Thoracic aorta (tissue), 2 donors: ENCODE data around the gene KRTAP21-3. TPM values are rescaled to one million over a fixed set of nuclear protein-coding genes. Genes with fewer than 3 reads are reported as not detected.

Experiments
- ATAC-seq: fragments of 150-250 bp; one replicate; pipeline ENCODE4 v1.8.0; 2017; ENCODE audit warnings: low read depth; ENCODE audit not compliant: insufficient number of reproducible peaks, low FRiP score
- DNase-seq: peaks from one replicate; pipeline ENCODE4 v3.0.0-alpha.2; 2020; ENCODE audit warnings: low spot score
- H3K27ac ChIP-seq, 2 donors: fragments of 200-600 bp; sonication (generic); 1 replicate in 1 of 2; 2 replicates in 1 of 2; pipeline ENCODE4 v1.5.1; 2016; ENCODE audit warnings: mild to moderate bottlenecking in 2 of 2, moderate library complexity in 2 of 2
- H3K27me3 ChIP-seq: fragments of 200-600 bp; sonication (generic); replicated peaks from 2 replicates; pipeline ENCODE4 v1.6.0; 2016; ENCODE audit warnings: mild to moderate bottlenecking; ENCODE audit not compliant: insufficient read depth
- H3K36me3 ChIP-seq: fragments of 200-600 bp; sonication (generic); one replicate; pipeline ENCODE4 v1.5.1; 2016
- H3K4me1 ChIP-seq, 2 donors: fragments of 200-600 bp; sonication (generic); 1 replicate in 1 of 2; 2 replicates in 1 of 2; pipeline versions ENCODE4 v1.5.1 to v1.6.0; 2016; ENCODE audit warnings: low read depth in 2 of 2, mild to moderate bottlenecking in 1 of 2; ENCODE audit not compliant: control insufficient read depth in 1 of 2
- H3K4me3 ChIP-seq: fragments of 200-600 bp; sonication (generic); 2 replicates; pipeline ENCODE4 v1.5.1; 2016; ENCODE audit warnings: mild to moderate bottlenecking
- H3K9me3 ChIP-seq: fragments of 200-600 bp; sonication (generic); 2 replicates; pipeline ENCODE4 v1.5.1; 2016
- total RNA-seq, 2 donors: library from RNA; depleted of rRNA; stranded (reverse); fragments of >200 nt; gene quantifications; one replicate each; pipeline versions ENCODE4 v1.1.0 to v1.2.3, GENCODE V29; 2016
- TF ChIP-seq, protein P1 (sequence below): fragments of 200-600 bp; sonication (generic); IDR thresholded peaks from one replicate; pipeline ENCODE4 v1.5.1; 2019; ENCODE audit warnings: antibody characterized with exemption

Gene KRTAP21-3
- total RNA-seq, 2 donors from 2014 or later: not detected

GRCh38 chr21:30695956-30696355, 22.6 kb downstream of the KRTAP21-3 start:
- Histone ChIP-seq H3K27ac (no peak overlapping the region), H3K4me1 (no peaks in the 10 kb centered on the region), H3K36me3 (no peaks in the 10 kb centered on the region), H3K9me3 (no peaks in the 10 kb centered on the region), H3K4me3 (no peak overlapping the region), H3K27me3 (no peaks in the 10 kb centered on the region)
- ATAC-seq: no peak
- TF ChIP-seq, protein P1, sequence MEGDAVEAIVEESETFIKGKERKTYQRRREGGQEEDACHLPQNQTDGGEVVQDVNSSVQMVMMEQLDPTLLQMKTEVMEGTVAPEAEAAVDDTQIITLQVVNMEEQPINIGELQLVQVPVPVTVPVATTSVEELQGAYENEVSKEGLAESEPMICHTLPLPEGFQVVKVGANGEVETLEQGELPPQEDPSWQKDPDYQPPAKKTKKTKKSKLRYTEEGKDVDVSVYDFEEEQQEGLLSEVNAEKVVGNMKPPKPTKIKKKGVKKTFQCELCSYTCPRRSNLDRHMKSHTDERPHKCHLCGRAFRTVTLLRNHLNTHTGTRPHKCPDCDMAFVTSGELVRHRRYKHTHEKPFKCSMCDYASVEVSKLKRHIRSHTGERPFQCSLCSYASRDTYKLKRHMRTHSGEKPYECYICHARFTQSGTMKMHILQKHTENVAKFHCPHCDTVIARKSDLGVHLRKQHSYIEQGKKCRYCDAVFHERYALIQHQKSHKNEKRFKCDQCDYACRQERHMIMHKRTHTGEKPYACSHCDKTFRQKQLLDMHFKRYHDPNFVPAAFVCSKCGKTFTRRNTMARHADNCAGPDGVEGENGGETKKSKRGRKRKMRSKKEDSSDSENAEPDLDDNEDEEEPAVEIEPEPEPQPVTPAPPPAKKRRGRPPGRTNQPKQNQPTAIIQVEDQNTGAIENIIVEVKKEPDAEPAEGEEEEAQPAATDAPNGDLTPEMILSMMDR: no peak
- DNase-seq: no peak

GRCh38 chr21:30689822-30690221, 28.8 kb downstream of the KRTAP21-3 start:
- H3K9me3 ChIP-seq: no peaks in the 10 kb centered on the region
- DNase-seq (no peak), ATAC-seq (no peak)
- no peaks in the 10 kb centered on the region for H3K27me3 ChIP-seq
- H3K4me3 ChIP-seq: no peak overlapping the region
- TF ChIP-seq, protein P1: no peak
- H3K36me3 ChIP-seq: no peaks in the 10 kb centered on the region
- no peaks in the 10 kb centered on the region for H3K4me1 ChIP-seq
- H3K27ac ChIP-seq: no peak overlapping the region

DNA sequence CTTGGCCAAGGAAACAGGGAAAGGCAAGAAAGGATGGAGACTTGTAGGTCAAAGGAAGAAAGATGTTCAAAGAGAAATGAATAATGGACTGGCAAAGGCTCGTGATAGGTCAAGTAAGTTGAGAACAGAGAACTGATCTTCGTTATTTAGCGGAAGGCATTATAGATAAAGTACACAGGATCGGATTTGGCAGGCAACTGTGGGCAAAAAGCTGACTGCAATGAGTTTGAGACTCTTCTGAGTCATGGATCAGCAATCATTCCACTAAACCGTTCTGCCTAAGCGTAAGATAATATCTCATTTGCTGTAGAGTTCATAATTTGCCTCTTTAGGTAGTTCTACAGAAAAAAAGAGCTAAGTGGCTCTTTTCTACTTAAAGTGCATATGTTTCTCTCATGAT, 34.1 kb downstream of the KRTAP21-3 start:
- no peak overlapping the region for H3K4me3 ChIP-seq
- TF ChIP-seq, protein P1: no peak

GRCh38 chr21:30680586-30680985, 38.0 kb downstream of the KRTAP21-3 start:
- H3K36me3 ChIP-seq: no peaks in the 10 kb centered on the region
- no peaks in the 10 kb centered on the region for H3K27me3 ChIP-seq
- no peaks in the 10 kb centered on the region for H3K4me1 ChIP-seq
- H3K27ac ChIP-seq: no peak overlapping the region
- no peak overlapping the region for H3K4me3 ChIP-seq
- ATAC-seq (no peak), DNase-seq (no peak)
- H3K9me3 ChIP-seq: no peaks in the 10 kb centered on the region
- TF ChIP-seq, protein P1: no peak

More for the DNA sequence above, 34.1 kb downstream of the KRTAP21-3 start:
- Histone ChIP-seq H3K4me1 (no peaks in the 10 kb centered on the region), H3K36me3 (no peaks in the 10 kb centered on the region), H3K27me3 (no peaks in the 10 kb centered on the region), H3K9me3 (no peaks in the 10 kb centered on the region), H3K27ac (no peak overlapping the region)
- DNase-seq (no peak), ATAC-seq (no peak)

DNA sequence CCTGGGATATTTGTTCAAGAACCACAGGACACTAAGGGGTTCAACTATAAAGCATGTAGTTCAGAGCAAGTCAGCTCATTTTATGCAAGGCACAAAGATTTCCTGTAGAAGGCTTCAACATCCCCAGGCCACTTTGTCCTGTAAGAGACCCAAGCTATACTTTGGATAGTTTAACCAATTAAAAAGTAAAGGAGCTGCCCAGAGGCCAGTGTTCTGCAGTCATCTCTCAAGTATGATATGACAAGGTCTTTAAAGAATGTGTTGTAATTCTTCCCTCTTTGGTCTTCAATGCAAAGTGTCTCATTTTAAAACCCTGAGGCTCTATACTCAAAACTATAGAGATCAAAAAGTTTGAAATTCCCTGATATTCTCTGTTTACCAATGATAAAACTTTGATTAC, 41.8 kb downstream of the KRTAP21-3 start:
- TF ChIP-seq, protein P1: no peak
- Histone ChIP-seq H3K4me1 (no peaks in the 10 kb centered on the region), H3K27me3 (no peaks in the 10 kb centered on the region), H3K36me3 (no peaks in the 10 kb centered on the region), H3K9me3 (no peaks in the 10 kb centered on the region), H3K27ac (no peak overlapping the region), H3K4me3 (no peak overlapping the region)
- DNase-seq (no peak), ATAC-seq (no peak)
